Glutamatergic neuron (in vitro differentiated cells): ENCODE results near the gene DOCK3. TPM values are rescaled to one million over a fixed set of nuclear protein-coding genes. Genes with fewer than 3 reads are reported as not detected.

Experiments used
- DNase-seq: peaks from one replicate; pipeline ENCODE4 v3.0.0; 2022
- H3K27ac Mint-ChIP-seq: one replicate; pipeline ENCODE4 v1.8.0; 2020; ENCODE audit warnings: mild to moderate bottlenecking, mixed read lengths, inconsistent platforms; ENCODE audit not compliant: unreplicated experiment
- H3K27me3 Mint-ChIP-seq: one replicate; pipeline ENCODE4 v1.8.0; 2020; ENCODE audit warnings: mild to moderate bottlenecking, moderate library complexity, mixed read lengths, inconsistent platforms; ENCODE audit not compliant: unreplicated experiment
- H3K36me3 Mint-ChIP-seq: one replicate; pipeline ENCODE4 v1.8.0; 2020; ENCODE audit warnings: mild to moderate bottlenecking, mixed read lengths, inconsistent platforms; ENCODE audit not compliant: unreplicated experiment
- H3K4me1 Mint-ChIP-seq: one replicate; pipeline ENCODE4 v1.8.0; 2020; ENCODE audit warnings: mild to moderate bottlenecking, low read depth, mixed read lengths, inconsistent platforms; ENCODE audit not compliant: unreplicated experiment
- H3K4me3 Mint-ChIP-seq: one replicate; pipeline ENCODE4 v1.8.0; 2020; ENCODE audit warnings: mild to moderate bottlenecking, mixed read lengths, inconsistent platforms; ENCODE audit not compliant: unreplicated experiment
- H3K9me3 Mint-ChIP-seq: one replicate; pipeline ENCODE4 v1.8.0; 2020; ENCODE audit warnings: mild to moderate bottlenecking, moderate library complexity, mixed read lengths, inconsistent platforms; ENCODE audit not compliant: unreplicated experiment
- total RNA-seq: library from RNA; stranded (reverse); fragmentation: NEBNext Ultra II Directional; extraction: Animal tissue kit (Norgen Biotek cat#: 25700); gene quantifications from one replicate; pipeline ENCODE4 v1.2.1, GENCODE V29; 2021; ENCODE audit not compliant: unreplicated experiment
- TF ChIP-seq, protein P1 (sequence below): fragments of 200-600 bp; sonication (generic); IDR thresholded peaks from one replicate; pipeline ENCODE4 v1.5.0; 2021; ENCODE audit not compliant: partially characterized antibody, unreplicated experiment

DOCK3 gene
- total RNA-seq, 1 donor from 2014 or later, result 13.4 TPM

- Mint-ChIP-seq H3K27ac (no peak overlapping the region), H3K9me3 (no peaks in the 10 kb centered on the region), H3K4me3 (no peak overlapping the region), H3K4me1 (peaks cover 3% of the 10 kb centered on the region), H3K27me3 (no peaks in the 10 kb centered on the region), H3K36me3 (no peaks in the 10 kb centered on the region)
- no peak for DNase-seq
- TF ChIP-seq, protein P1, sequence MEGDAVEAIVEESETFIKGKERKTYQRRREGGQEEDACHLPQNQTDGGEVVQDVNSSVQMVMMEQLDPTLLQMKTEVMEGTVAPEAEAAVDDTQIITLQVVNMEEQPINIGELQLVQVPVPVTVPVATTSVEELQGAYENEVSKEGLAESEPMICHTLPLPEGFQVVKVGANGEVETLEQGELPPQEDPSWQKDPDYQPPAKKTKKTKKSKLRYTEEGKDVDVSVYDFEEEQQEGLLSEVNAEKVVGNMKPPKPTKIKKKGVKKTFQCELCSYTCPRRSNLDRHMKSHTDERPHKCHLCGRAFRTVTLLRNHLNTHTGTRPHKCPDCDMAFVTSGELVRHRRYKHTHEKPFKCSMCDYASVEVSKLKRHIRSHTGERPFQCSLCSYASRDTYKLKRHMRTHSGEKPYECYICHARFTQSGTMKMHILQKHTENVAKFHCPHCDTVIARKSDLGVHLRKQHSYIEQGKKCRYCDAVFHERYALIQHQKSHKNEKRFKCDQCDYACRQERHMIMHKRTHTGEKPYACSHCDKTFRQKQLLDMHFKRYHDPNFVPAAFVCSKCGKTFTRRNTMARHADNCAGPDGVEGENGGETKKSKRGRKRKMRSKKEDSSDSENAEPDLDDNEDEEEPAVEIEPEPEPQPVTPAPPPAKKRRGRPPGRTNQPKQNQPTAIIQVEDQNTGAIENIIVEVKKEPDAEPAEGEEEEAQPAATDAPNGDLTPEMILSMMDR, result no peak
Measured at GRCh38 chr3:51224283-51224682, 549.6 kb downstream of the DOCK3 start.

DNA sequence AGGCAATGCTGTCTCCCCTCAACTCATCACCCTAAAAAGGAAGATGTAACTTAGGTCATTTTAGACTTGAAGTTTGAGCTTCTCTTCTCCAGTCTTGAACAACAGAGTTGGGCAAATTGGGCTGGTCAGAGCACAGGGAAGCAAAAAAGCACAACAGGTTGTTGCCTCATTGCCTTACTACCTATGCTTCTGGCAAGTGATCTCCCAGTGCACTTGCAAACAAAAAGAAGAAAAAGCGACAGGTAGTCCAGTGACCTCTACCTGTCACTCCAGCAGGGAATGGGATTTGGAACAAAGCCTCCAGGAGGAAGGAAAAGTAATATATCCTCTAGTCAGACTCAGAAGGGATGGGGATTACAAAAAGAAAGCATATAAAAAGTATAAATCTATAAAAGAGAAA, 550.1 kb downstream of the DOCK3 start:
- Mint-ChIP-seq H3K27me3 (no peaks in the 10 kb centered on the region), H3K4me1 (peaks cover 3% of the 10 kb centered on the region), H3K27ac (no peak overlapping the region), H3K36me3 (no peaks in the 10 kb centered on the region), H3K4me3 (no peak overlapping the region), H3K9me3 (no peaks in the 10 kb centered on the region)
- TF ChIP-seq, protein P1, result no peak
- DNase-seq, result no peak

DNA sequence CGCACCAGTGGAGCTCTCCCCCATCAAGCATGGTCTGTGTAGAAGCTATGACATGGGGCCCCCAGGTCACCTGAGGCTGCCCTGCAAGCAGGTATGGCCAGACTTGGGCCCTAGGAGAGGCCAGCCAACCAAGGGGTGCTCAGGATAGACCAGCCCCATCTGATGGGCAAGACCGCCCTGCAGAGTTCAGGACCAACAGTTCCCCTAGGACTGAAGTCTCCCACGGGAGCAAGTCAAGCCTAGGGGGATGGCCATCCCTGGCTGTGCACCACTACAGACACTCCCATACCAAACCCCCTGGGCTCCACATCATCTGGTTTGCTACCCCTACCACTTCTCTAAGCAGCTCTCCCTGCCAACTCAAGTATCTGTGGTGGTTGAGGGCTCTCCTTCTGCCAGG, 568.2 kb downstream of the DOCK3 start:
- no peak overlapping the region for H3K27ac Mint-ChIP-seq
- H3K36me3 Mint-ChIP-seq, result peaks cover 7% of the 10 kb centered on the region
- DNase-seq, result no peak
- no peak overlapping the region for H3K4me3 Mint-ChIP-seq
- no peaks in the 10 kb centered on the region for H3K27me3 Mint-ChIP-seq
- H3K4me1 Mint-ChIP-seq, result no peaks in the 10 kb centered on the region
- H3K9me3 Mint-ChIP-seq, result peaks cover 4% of the 10 kb centered on the region
- TF ChIP-seq, protein P1, result no peak

DNA sequence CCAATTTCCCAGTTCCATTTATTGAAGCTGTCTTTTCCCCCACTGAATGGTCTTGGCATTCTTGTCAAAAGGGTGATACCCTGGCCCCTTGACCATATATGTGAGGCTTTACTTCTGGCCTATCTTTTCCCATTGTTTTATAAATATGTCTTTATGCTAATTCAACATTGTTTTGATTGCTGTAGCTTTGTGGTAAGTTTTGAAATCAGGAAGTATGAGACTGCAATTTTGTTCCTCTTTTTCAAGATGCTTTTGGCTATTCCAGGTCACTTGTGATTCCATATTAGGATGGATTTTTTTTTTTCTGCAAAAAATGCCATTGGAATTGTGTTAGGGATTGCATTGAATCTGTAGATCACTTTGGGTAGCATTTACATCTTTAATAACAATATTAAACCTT, 569.2 kb downstream of the DOCK3 start:
- Mint-ChIP-seq H3K27ac (no peak overlapping the region), H3K9me3 (peaks cover 6% of the 10 kb centered on the region), H3K36me3 (peaks cover 9% of the 10 kb centered on the region), H3K4me1 (no peaks in the 10 kb centered on the region), H3K27me3 (peaks cover 1% of the 10 kb centered on the region), H3K4me3 (no peak overlapping the region)
- no peak for DNase-seq
- TF ChIP-seq, protein P1, result no peak

GRCh38 chr3:51245867-51246266, 571.1 kb downstream of the DOCK3 start:
- Mint-ChIP-seq H3K36me3 (peaks cover 9% of the 10 kb centered on the region), H3K4me3 (no peak overlapping the region), H3K27me3 (peaks cover 5% of the 10 kb centered on the region), H3K27ac (no peak overlapping the region), H3K9me3 (peaks cover 6% of the 10 kb centered on the region), H3K4me1 (no peaks in the 10 kb centered on the region)
- DNase-seq, result no peak
- TF ChIP-seq, protein P1, result no peak
